Neural cell (in vitro differentiated cells): ENCODE measurements around the gene TFE3. TPM values are rescaled to one million over a fixed set of nuclear protein-coding genes. Genes with fewer than 3 reads are reported as not detected.
A peak's percentile ranks its signal among the peaks of the same experiment; 100 is the strongest.

ENCODE experiments used
- H2AFZ ChIP-seq: fragments of 200-600, 300-800 bp; sonication (generic), shearing (Covaris generic); 2 replicates; pipeline ENCODE4 v1.6.0; 2014; ENCODE audit warnings: low read depth, mild to moderate bottlenecking, antibody characterized with exemption, low read length, moderate library complexity
- H3F3A ChIP-seq: fragments of 200-600 bp; shearing (Covaris generic); 2 replicates; pipeline ENCODE4 v1.6.1; 2016; ENCODE audit warnings: mild to moderate bottlenecking, moderate library complexity, mixed read lengths, antibody characterized with exemption, low read length; ENCODE audit not compliant: insufficient read depth, poor library complexity, severe bottlenecking
- H3K27ac ChIP-seq: fragments of 200-600, 300-800 bp; sonication (generic), shearing (Covaris generic); 2 replicates; pipeline ENCODE4 v1.5.1; 2014; ENCODE audit warnings: mild to moderate bottlenecking, low read length, moderate library complexity
- H3K27me3 ChIP-seq: fragments of 300-800, 200-600 bp; sonication (generic), shearing (Covaris generic); 2 replicates; pipeline ENCODE4 v1.6.0; 2014; ENCODE audit warnings: mild to moderate bottlenecking, low read depth, low read length, moderate library complexity; ENCODE audit not compliant: insufficient read depth
- H3K36me3 ChIP-seq: fragments of 300-800, 200-600 bp; sonication (generic), shearing (Covaris generic); 2 replicates; pipeline ENCODE4 v1.5.1; 2014; ENCODE audit warnings: mild to moderate bottlenecking, antibody characterized with exemption, low read length, moderate library complexity; ENCODE audit not compliant: insufficient read depth
- H3K4me2 ChIP-seq: fragments of 300-800, 200-600 bp; sonication (generic), shearing (Covaris generic); 2 replicates; pipeline ENCODE4 v1.6.0; 2014; ENCODE audit warnings: mild to moderate bottlenecking, low read length
- H3K4me3 ChIP-seq: fragments of 300-800, 200-600 bp; sonication (generic), shearing (Covaris generic); 2 replicates; pipeline ENCODE4 v1.5.1; 2014; ENCODE audit warnings: mild to moderate bottlenecking, low read length, moderate library complexity
- H3K79me2 ChIP-seq: fragments of 200-600 bp; shearing (Covaris generic); replicated peaks from 2 replicates; pipeline ENCODE4 v1.6.0; 2014; ENCODE audit warnings: mild to moderate bottlenecking, low read length, moderate library complexity; ENCODE audit not compliant: insufficient read depth
- H3K9ac ChIP-seq: fragments of 300-800, 200-600 bp; sonication (generic), shearing (Covaris generic); 2 replicates; pipeline ENCODE4 v1.6.1; 2016; ENCODE audit warnings: mild to moderate bottlenecking, low read length, mixed read lengths
- H3K9me2 ChIP-seq: fragments of 200-600 bp; shearing (Covaris generic); 2 replicates; pipeline ENCODE4 v1.6.1; 2016; ENCODE audit warnings: mild to moderate bottlenecking, low read length, mixed read lengths; ENCODE audit not compliant: insufficient read depth
- H3K9me3 ChIP-seq: fragments of 200-600, 300-800 bp; sonication (generic), shearing (Covaris generic); 2 replicates; pipeline ENCODE4 v1.6.1; 2016; ENCODE audit warnings: mild to moderate bottlenecking, mixed run types, low read length, moderate library complexity, mixed read lengths
- H4K20me1 ChIP-seq: fragments of 200-600 bp; shearing (Covaris generic); 2 replicates; pipeline ENCODE4 v1.6.1; 2016; ENCODE audit warnings: mild to moderate bottlenecking, mixed run types; ENCODE audit not compliant: insufficient read depth
- CTCF ChIP-seq: fragments of 450-650 bp; IDR thresholded peaks from 2 replicates; pipeline ENCODE4 v1.5.1; 2014; ENCODE audit warnings: antibody characterized with exemption, mild to moderate bottlenecking, moderate library complexity; ENCODE audit not compliant: poor library complexity, severe bottlenecking
- EP300 ChIP-seq: fragments of 450-650 bp; conservative IDR thresholded peaks from 2 replicates; pipeline ENCODE4 v1.6.1; 2014; ENCODE audit warnings: antibody characterized with exemption, mild to moderate bottlenecking, moderate library complexity; ENCODE audit not compliant: poor library complexity, severe bottlenecking
- EZH2 ChIP-seq: fragments of 200-600, 300-800 bp; shearing (Covaris generic), sonication (generic); IDR thresholded peaks from 2 replicates; pipeline ENCODE4 v1.6.1; 2014; ENCODE audit warnings: antibody characterized with exemption, low read length, borderline replicate concordance, mild to moderate bottlenecking; ENCODE audit not compliant: insufficient read depth, poor library complexity, severe bottlenecking
- MXI1 ChIP-seq: fragments of 450-650 bp; conservative IDR thresholded peaks from 2 replicates; pipeline ENCODE4 v1.6.1; 2014; ENCODE audit warnings: antibody characterized with exemption, mild to moderate bottlenecking; ENCODE audit not compliant: poor library complexity, severe bottlenecking
- POLR2AphosphoS5 ChIP-seq: IDR thresholded peaks from 2 replicates; pipeline ENCODE4 v1.6.1; 2012
- RAD21 ChIP-seq: fragments of 450-650 bp; conservative IDR thresholded peaks from 2 replicates; pipeline ENCODE4 v1.6.1; 2014; ENCODE audit warnings: antibody characterized with exemption, mild to moderate bottlenecking, moderate library complexity
- REST ChIP-seq: IDR thresholded peaks from 2 replicates; pipeline ENCODE4 v1.6.1; 2012; ENCODE audit warnings: borderline replicate concordance
- SMC3 ChIP-seq: fragments of 450-650 bp; conservative IDR thresholded peaks from 2 replicates; pipeline ENCODE4 v1.6.1; 2014; ENCODE audit warnings: antibody characterized with exemption, mild to moderate bottlenecking, moderate library complexity; ENCODE audit not compliant: poor library complexity
- TAF1 ChIP-seq: IDR thresholded peaks from 2 replicates; pipeline ENCODE4 v1.6.1; 2012; ENCODE audit warnings: low read depth
- polyA plus RNA-seq: library from polyadenylated mRNA; depleted of rRNA; stranded (reverse); fragments of >200 nt; gene quantifications from 2 replicates; pipeline ENCODE4 v1.2.3, GENCODE V29; 2014

Gene TFE3
- polyA plus RNA-seq, 1 donor from 2014 or later: 8.9 TPM

GRCh38 chrX:49058794-49059193, 15.6 kb upstream of the TFE3 start, which contains the start of gene CCDC120:
TSS of gene CCDC120 (plus strand) at chrX:49058999. CDS start at chrX:49062042, 3,043 bp downstream.
- no peak within 1 kb of the TSS for H3K4me2 ChIP-seq
- H3K9me2 ChIP-seq: no peaks in the 10 kb centered on the region
- no peaks in the 10 kb centered on the region for H3K9me3 ChIP-seq
- H3K79me2 ChIP-seq: no peaks in the 10 kb centered on the region
- no peaks in the 10 kb centered on the region for H3K36me3 ChIP-seq
- no peaks in the 10 kb centered on the region for H4K20me1 ChIP-seq
- H3K4me3 ChIP-seq: no peak within 1 kb of the TSS
- no peak within 1 kb of the TSS for H2AFZ ChIP-seq
- no peaks in the 10 kb centered on the region for H3K27me3 ChIP-seq
- TF ChIP-seq EZH2 (no peak), REST (no peak), SMC3 (no peak), EP300 (no peak), MXI1 (no peak), CTCF (no peak), TAF1 (no peak), POLR2AphosphoS5 (no peak)
- H3F3A ChIP-seq: no peaks in the 10 kb centered on the region
- no peak within 1 kb of the TSS for H3K27ac ChIP-seq
- H3K9ac ChIP-seq: no peak within 1 kb of the TSS

GRCh38 chrX:49054073-49054762, 11.1 kb upstream of the TFE3 start:
- no peaks in the 10 kb centered on the region for H3K9me2 ChIP-seq
- peak overlapping the region; percentile 74 for H3K4me3 ChIP-seq
- H4K20me1 ChIP-seq: no peaks in the 10 kb centered on the region
- H3K9ac ChIP-seq: peak overlapping the region; percentile 72
- no peaks in the 10 kb centered on the region for H3K27me3 ChIP-seq
- H3K27ac ChIP-seq: no peak overlapping the region
- H3K79me2 ChIP-seq: no peaks in the 10 kb centered on the region
- H3K4me2 ChIP-seq: peak overlapping the region; percentile 39
- H3F3A ChIP-seq: no peaks in the 10 kb centered on the region
- H3K9me3 ChIP-seq: no peaks in the 10 kb centered on the region
- no peak overlapping the region for H2AFZ ChIP-seq
- TF ChIP-seq EZH2: no peak
- TF ChIP-seq SMC3: no peak
- no peak for TF ChIP-seq EP300
- TF ChIP-seq REST: no peak
- TF ChIP-seq CTCF: no peak
- TF ChIP-seq TAF1: no peak
- no peak for TF ChIP-seq POLR2AphosphoS5
- no peak for TF ChIP-seq MXI1
- TF ChIP-seq RAD21: no peak
- H3K36me3 ChIP-seq: no peaks in the 10 kb centered on the region
